Endothelial cell of umbilical vein (primary cell): ENCODE results near the gene IQCH. TPM values are rescaled to one million over a fixed set of nuclear protein-coding genes. Genes with fewer than 3 reads are reported as not detected.

Source experiments
- BruUV-seq: library from RNA; stranded (reverse); fragments of 400-500 nt; replicated peaks from 2 replicates; lab custom pipeline; 2021; lab: Mats Ljungman, UMichigan
- CTCF ChIA-PET: fragments of 300-600, 350-600 bp; sonication (Branson Sonifier 250); formaldehyde crosslinking; loops from one replicate; lab custom pipeline; 2021; ENCODE audit warnings: antibody characterized with exemption, inconsistent platforms; lab: Charles Lee
- POLR2A ChIA-PET: fragments of 300-600, 350-600 bp; sonication (Branson Sonifier 250); formaldehyde crosslinking; loops from one replicate; lab custom pipeline; 2021; ENCODE audit warnings: antibody characterized with exemption, inconsistent platforms; lab: Charles Lee
- DNase-seq: peaks from one replicate; pipeline ENCODE4 v3.0.0-alpha.2; 2011; ENCODE audit warnings: low read depth, low spot score
- FAIRE-seq: peaks from 2 replicates; lab custom pipeline; 2011; peaks lifted over from hg19 to GRCh38; lab: Jason Lieb, UNC
- H2AFZ ChIP-seq: 2 replicates; pipeline ENCODE4 v1.6.0; 2012; ENCODE audit warnings: low read depth, low read length, control low read depth, inconsistent platforms
- H3K27ac ChIP-seq: 2 replicates; pipeline ENCODE4 v1.5.1; 2011; ENCODE audit warnings: low read depth, mild to moderate bottlenecking, control low read depth, low read length, moderate library complexity; ENCODE audit not compliant: insufficient read depth
- H3K27me3 ChIP-seq, 2 experiments: 2 replicates each; pipeline versions ENCODE4 v1.6.0 to v1.6.1; 2011; ENCODE audit warnings: low read length in 2 of 2, mixed read lengths in 1 of 2; ENCODE audit not compliant: control insufficient read depth in 2 of 2, insufficient read depth in 2 of 2
- H3K36me3 ChIP-seq, 2 experiments: 2 replicates in 1 of 2; 3 replicates in 1 of 2; pipeline ENCODE4 v1.5.1; 2011; ENCODE audit warnings: low read length in 2 of 2, mild to moderate bottlenecking in 1 of 2, moderate library complexity in 1 of 2; ENCODE audit not compliant: control insufficient read depth in 2 of 2, insufficient read depth in 2 of 2; ENCODE audit errors: extremely low read depth in 1 of 2
- H3K4me1 ChIP-seq: 3 replicates; pipeline ENCODE4 v1.5.1; 2011; ENCODE audit warnings: mild to moderate bottlenecking, low read length; ENCODE audit not compliant: control insufficient read depth, insufficient read depth; ENCODE audit errors: extremely low read depth
- H3K4me2 ChIP-seq: 2 replicates; pipeline ENCODE4 v1.6.1; 2011; ENCODE audit warnings: low read length, control low read depth, mixed read lengths; ENCODE audit not compliant: insufficient read depth
- H3K4me3 ChIP-seq, 3 experiments: fragments of 200-600 bp in 1 of 3; sonication (generic), shearing (Covaris generic) in 1 of 3; replicated peaks in 1 of 3; 2 replicates each; pipeline ENCODE4 v1.5.1; 2011 to 2016; ENCODE audit warnings: control low read depth in 3 of 3, low read length in 3 of 3, mild to moderate bottlenecking in 2 of 3, inconsistent platforms in 1 of 3, low read depth in 1 of 3, moderate library complexity in 1 of 3; ENCODE audit not compliant: insufficient read depth in 1 of 3
- H3K79me2 ChIP-seq: 2 replicates; pipeline ENCODE4 v1.6.0; 2012; ENCODE audit warnings: low read length, inconsistent platforms; ENCODE audit not compliant: control insufficient read depth, insufficient read depth
- H3K9ac ChIP-seq: replicated peaks from 2 replicates; pipeline ENCODE3; 2011; ENCODE audit warnings: low read length, control low read depth; ENCODE audit not compliant: insufficient read depth; ENCODE audit errors: extremely low read depth
- H3K9me1 ChIP-seq: replicated peaks from 3 replicates; pipeline ENCODE4 v1.6.0; 2011; ENCODE audit warnings: mild to moderate bottlenecking, low read length; ENCODE audit not compliant: control insufficient read depth, insufficient read depth; ENCODE audit errors: extremely low read depth
- H3K9me3 ChIP-seq: replicated peaks from 2 replicates; pipeline ENCODE4 v1.5.1; 2012; ENCODE audit warnings: low read length, inconsistent platforms; ENCODE audit not compliant: control insufficient read depth, insufficient read depth
- H4K20me1 ChIP-seq: replicated peaks from 2 replicates; pipeline ENCODE3; 2011; ENCODE audit warnings: mild to moderate bottlenecking, low read length; ENCODE audit not compliant: control insufficient read depth, insufficient read depth; ENCODE audit errors: extremely low read depth
- EZH2 ChIP-seq: IDR thresholded peaks from 2 replicates; pipeline ENCODE4 v1.6.1; 2012; ENCODE audit warnings: borderline replicate concordance, low read depth, mild to moderate bottlenecking, moderate library complexity, low read length, inconsistent platforms; ENCODE audit not compliant: severe bottlenecking
- FOS ChIP-seq: IDR thresholded peaks from 2 replicates; pipeline ENCODE4 v1.6.1; 2011; ENCODE audit warnings: mild to moderate bottlenecking, low read length, moderate library complexity, borderline replicate concordance; ENCODE audit not compliant: insufficient read depth
- GATA2 ChIP-seq: IDR thresholded peaks from 2 replicates; pipeline ENCODE4 v1.7.0; 2011; ENCODE audit warnings: low read depth, mild to moderate bottlenecking, moderate library complexity, mixed read lengths, low read length; ENCODE audit not compliant: insufficient read length, insufficient read depth
- JUN ChIP-seq: IDR thresholded peaks from 2 replicates; pipeline ENCODE4 v1.6.1; 2011; ENCODE audit warnings: borderline replicate concordance, low read depth; ENCODE audit not compliant: insufficient read length, insufficient read depth
- MYC ChIP-seq: IDR thresholded peaks from one replicate; pipeline ENCODE4 v1.6.1; 2011; ENCODE audit warnings: mild to moderate bottlenecking, low read depth, low read length
- POLR2A ChIP-seq: IDR thresholded peaks from 2 replicates; pipeline ENCODE4 v1.6.1; 2012; ENCODE audit warnings: low read depth, mild to moderate bottlenecking, control low read depth, low read length
- POLR2AphosphoS5 ChIP-seq: IDR thresholded peaks from 2 replicates; pipeline ENCODE4 v1.6.1; 2012; ENCODE audit warnings: low read depth, mild to moderate bottlenecking, control low read depth, low read length, moderate library complexity; ENCODE audit not compliant: insufficient read depth
- dilution Hi-C: fragments of 300-500 bp; cut with MboI; formaldehyde crosslinking; loops from one replicate; pipeline ENCODE4 v1.15.0; 2019; ENCODE audit warnings: low sequenced_read_pairs; ENCODE audit not compliant: extremely low pct_ligation_motif_present
- intact Hi-C: fragments of 100-400 bp; cut with micrococcal nuclease; formaldehyde crosslinking; loops from one replicate; pipeline ENCODE4 v1.10.0; 2022
- polyA plus RNA-seq, 4 experiments: library from polyadenylated mRNA; depleted of rRNA in 3 of 4; stranded (reverse) in 3 of 4; unstranded in 1 of 4; fragments of >200 nt; gene quantifications; 2 replicates each; pipeline versions ENCODE4 v1.2.1 to v1.2.3, GENCODE V29; 2011 to 2012; ENCODE audit warnings: missing spikeins in 1 of 4
- total RNA-seq: library from RNA; stranded (reverse); gene quantifications from 2 replicates; pipeline ENCODE4 v1.2.3, GENCODE V29; 2021
- TF ChIP-seq, protein P1 (sequence below): IDR thresholded peaks from 2 replicates; pipeline ENCODE4 v1.6.1; 2011; ENCODE audit not compliant: insufficient read depth, insufficient read length
- TF ChIP-seq, protein P2 (sequence below), 2 donors: IDR thresholded peaks; 1 replicate in 1 of 2; 2 replicates in 1 of 2; pipeline ENCODE4 v1.5.1; 2011; ENCODE audit warnings: low read length in 2 of 2, mild to moderate bottlenecking in 2 of 2, moderate library complexity in 2 of 2, control low read depth in 1 of 2, inconsistent platforms in 1 of 2, low read depth in 1 of 2; ENCODE audit not compliant: insufficient read depth in 1 of 2; ENCODE audit errors: extremely low read depth in 1 of 2

The IQCH gene
- total and polyA plus RNA-seq, 2 donors (not counting 3 experiments of a cell fraction or from before 2014, with no cell fraction given), result 0.29 to 0.51 TPM

DNA sequence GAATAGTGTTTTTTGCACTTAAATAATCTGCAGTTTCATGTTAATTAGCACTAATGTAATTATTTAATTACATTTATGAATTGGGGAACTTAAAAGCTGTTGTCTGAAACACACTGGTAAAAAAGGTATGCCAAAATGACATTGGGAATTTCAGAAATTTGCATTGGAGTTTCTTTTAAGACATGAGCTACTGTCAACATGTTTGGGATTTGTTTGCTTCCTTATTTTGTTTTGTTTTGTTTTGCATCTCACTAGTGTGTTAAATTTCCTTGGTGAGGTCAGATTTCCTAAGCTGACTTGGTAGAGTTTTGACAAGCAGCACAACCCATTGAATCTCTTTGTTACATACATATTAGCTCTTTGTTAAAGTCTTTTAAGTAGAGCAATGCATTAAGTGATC, 119.4 kb downstream of the IQCH start:
- ChIA-PET POLR2A (no interaction called here), CTCF (no interaction called here)
- no TSS peak for BruUV-seq
- DNase-seq, result no peak
- H3K27me3 ChIP-seq, result peaks cover 8 to 15% of the 10 kb centered on the region in 2 experiments
- H3K9ac ChIP-seq, result no peak overlapping the region
- H2AFZ ChIP-seq, result no peak overlapping the region
- H3K4me1 ChIP-seq, result no peaks in the 10 kb centered on the region
- no peaks in the 10 kb centered on the region for H3K79me2 ChIP-seq
- H3K36me3 ChIP-seq, result no peaks in the 10 kb centered on the region
- no peak overlapping the region for H3K4me2 ChIP-seq
- H3K4me3 ChIP-seq, result no peak overlapping the region
- no peaks in the 10 kb centered on the region for H4K20me1 ChIP-seq
- no peaks in the 10 kb centered on the region for H3K9me3 ChIP-seq
- no peak overlapping the region for H3K27ac ChIP-seq
- intact Hi-C loops, result no loop called here
- TF ChIP-seq POLR2AphosphoS5, result no peak
- no peak for TF ChIP-seq POLR2A
- no peak for TF ChIP-seq MYC
- TF ChIP-seq, protein P1, sequence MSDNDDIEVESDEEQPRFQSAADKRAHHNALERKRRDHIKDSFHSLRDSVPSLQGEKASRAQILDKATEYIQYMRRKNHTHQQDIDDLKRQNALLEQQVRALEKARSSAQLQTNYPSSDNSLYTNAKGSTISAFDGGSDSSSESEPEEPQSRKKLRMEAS, result no peak
- TF ChIP-seq GATA2, result no peak
- TF ChIP-seq, protein P2, sequence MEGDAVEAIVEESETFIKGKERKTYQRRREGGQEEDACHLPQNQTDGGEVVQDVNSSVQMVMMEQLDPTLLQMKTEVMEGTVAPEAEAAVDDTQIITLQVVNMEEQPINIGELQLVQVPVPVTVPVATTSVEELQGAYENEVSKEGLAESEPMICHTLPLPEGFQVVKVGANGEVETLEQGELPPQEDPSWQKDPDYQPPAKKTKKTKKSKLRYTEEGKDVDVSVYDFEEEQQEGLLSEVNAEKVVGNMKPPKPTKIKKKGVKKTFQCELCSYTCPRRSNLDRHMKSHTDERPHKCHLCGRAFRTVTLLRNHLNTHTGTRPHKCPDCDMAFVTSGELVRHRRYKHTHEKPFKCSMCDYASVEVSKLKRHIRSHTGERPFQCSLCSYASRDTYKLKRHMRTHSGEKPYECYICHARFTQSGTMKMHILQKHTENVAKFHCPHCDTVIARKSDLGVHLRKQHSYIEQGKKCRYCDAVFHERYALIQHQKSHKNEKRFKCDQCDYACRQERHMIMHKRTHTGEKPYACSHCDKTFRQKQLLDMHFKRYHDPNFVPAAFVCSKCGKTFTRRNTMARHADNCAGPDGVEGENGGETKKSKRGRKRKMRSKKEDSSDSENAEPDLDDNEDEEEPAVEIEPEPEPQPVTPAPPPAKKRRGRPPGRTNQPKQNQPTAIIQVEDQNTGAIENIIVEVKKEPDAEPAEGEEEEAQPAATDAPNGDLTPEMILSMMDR (IDR thresholded peaks at IDR 0.05; ENCODE audit: extremely low read depth in 1 of 2, insufficient read depth in 1 of 2, low read depth in 1 of 2, low read length in 2 of 2), result no peak
- no peak for TF ChIP-seq EZH2
- TF ChIP-seq FOS, result no peak
- TF ChIP-seq JUN, result no peak
- dilution Hi-C loops, result no loop called here
- FAIRE-seq, result no peak
- H3K9me1 ChIP-seq, result no peaks in the 10 kb centered on the region
